ENCODE measurements around the gene ZNF654. TPM values are rescaled to one million over a fixed set of nuclear protein-coding genes. Genes with fewer than 3 reads are reported as not detected.

ZNF654 gene
- total RNA-seq = 5.2 and 6.1 TPM in 2 replicates

DNA sequence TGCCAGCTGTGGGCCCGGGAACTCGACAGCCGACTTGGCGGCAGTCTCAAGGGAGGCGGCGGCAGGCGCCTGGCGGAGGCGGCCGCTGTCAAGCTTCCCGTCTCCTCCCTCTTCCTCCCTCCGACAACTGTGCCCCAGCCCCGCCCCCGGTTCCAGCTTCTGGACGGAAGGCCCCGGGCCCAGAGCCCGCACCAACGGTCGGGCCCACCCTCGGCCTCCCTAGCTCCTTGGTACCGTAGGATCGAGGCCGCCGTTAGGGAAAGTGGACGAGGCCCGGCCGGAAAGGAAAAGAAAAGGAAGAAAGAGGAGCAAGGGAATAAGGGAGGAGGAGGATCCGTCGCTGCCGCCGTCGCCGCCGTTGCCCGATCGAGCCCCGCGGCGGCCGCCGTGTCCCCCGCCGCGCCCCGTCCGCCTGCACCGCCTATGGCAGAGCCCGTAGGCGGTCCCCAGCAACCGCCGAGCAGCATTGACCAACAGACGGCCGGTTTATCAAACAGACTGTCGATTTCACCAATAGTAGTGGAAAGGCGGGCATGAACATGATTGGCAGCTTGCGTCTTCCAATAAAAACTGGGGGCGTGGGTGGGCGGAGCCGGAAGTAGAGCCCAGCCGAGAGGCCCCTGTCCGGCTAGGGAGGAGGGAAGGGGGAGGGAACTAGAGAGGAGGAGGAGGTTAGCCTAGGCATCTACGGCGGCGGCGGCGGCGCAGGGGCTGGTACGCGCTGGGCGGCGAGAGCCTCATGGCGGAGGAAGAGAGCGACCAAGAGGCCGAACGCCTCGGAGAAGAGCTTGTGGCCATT lies at the start of gene ZNF654, which contains the start of gene CGGBP1:
Gene ZNF654, plus strand, starts transcription at position 675 of the 799 bp plus-strand sequence. Its CDS starts 65 bp downstream, at position 740.
Gene CGGBP1, minus strand, starts transcription at position 425 of the 799 bp plus-strand sequence. CDS start 3,029 bp downstream, outside the sequence.

DNA sequence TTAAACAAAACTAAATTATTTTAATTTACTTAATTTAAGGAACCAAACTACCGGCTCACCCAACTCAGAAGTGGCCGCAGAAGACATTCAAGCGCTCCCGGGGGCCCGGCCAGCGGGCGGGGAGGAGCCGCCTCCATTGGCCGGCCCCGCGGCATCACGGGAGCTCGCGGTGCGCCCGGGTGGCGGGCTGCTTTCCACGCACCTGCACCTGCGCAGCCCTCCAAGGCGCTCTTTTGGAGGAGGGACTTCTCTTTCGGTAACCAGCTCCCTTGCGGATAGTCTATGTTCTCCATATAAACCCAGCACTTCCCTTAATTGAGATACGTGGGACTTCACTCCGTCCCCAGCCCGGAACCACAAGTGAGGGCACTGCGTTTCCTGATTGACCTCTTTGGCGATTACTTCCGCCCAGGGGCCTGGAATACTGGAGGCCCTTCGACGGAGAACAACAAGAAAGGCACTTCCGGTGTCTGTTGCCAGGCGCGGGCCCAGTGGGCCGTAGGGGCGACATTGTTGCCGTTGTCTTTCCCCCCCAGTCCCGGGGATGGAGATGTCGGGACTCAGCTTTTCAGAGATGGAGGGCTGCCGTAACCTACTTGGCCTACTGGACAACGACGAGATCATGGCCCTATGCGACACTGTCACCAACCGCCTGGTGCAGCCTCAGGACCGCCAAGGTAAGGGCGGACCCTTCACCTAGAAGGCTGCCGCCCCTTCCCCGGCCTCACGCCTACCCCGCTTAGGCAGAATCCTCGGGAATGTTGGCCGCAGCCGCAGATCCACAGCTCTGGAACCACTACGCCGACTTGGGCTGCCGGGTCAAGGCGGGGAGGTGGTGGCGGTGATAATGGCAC lies 90.7 kb downstream of the ZNF654 start, which contains the start of gene C3orf38:
Gene C3orf38, plus strand, starts transcription at position 451 of the 854 bp plus-strand sequence. Its CDS starts 94 bp downstream, at position 545.

Other genes starting within 250 kb of the ZNF654 start
- gene CGGBP1, start 250 bp upstream of the ZNF654 start, total RNA-seq = 29.9 and 32.4 TPM in 2 replicates
- gene C3orf38, start 90.7 kb downstream of the ZNF654 start, total RNA-seq = 15.5 and 15.9 TPM in 2 replicates